ENCODE results near the gene C2orf76.

The C2orf76 gene

DNA sequence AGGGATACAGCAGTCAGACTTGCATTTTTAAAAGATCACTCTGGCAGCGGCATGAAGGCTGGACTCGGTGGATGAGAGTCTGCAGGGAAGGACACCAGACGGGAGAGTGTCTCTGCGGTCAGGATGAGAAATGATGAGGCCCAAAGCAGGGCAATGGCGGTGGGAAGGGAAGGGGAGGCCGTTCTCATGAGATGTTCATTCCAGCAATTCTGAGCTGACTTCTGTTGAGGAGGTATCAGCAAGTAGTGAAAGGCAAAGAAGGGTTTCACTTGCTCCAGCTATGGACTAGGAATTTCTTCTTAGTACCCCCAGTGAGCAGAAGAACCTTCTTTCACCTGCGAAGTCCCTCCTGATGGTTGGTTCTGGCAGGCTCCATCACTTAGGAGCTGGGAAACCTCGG is 80.0 kb downstream of the C2orf76 start:
- TF ChIP-seq ZNF8 (CRISPR knock-in tag; IDR thresholded peaks at IDR 0.05) (no peak), ZFP3 (CRISPR knock-in tag; IDR thresholded peaks at IDR 0.05) (no peak), PPARA (CRISPR knock-in tag; IDR thresholded peaks at IDR 0.05; ENCODE audit: borderline replicate concordance) (no peak), POU6F1 (CRISPR knock-in tag; IDR thresholded peaks at IDR 0.05; ENCODE audit: borderline replicate concordance, low read depth) (no peak), ZNF565 (CRISPR knock-in tag; conservative IDR thresholded peaks at IDR 0.05; ENCODE audit: low read depth) (no peak), SNAI2 (CRISPR knock-in tag; IDR thresholded peaks at IDR 0.05) (no peak), ZC3H10 (CRISPR knock-in tag; IDR thresholded peaks at IDR 0.05) (no peak), ARNTL (CRISPR knock-in tag; IDR thresholded peaks at IDR 0.05; ENCODE audit: borderline replicate concordance, low read depth) (no peak)
- TF ChIP-seq, protein P1, sequence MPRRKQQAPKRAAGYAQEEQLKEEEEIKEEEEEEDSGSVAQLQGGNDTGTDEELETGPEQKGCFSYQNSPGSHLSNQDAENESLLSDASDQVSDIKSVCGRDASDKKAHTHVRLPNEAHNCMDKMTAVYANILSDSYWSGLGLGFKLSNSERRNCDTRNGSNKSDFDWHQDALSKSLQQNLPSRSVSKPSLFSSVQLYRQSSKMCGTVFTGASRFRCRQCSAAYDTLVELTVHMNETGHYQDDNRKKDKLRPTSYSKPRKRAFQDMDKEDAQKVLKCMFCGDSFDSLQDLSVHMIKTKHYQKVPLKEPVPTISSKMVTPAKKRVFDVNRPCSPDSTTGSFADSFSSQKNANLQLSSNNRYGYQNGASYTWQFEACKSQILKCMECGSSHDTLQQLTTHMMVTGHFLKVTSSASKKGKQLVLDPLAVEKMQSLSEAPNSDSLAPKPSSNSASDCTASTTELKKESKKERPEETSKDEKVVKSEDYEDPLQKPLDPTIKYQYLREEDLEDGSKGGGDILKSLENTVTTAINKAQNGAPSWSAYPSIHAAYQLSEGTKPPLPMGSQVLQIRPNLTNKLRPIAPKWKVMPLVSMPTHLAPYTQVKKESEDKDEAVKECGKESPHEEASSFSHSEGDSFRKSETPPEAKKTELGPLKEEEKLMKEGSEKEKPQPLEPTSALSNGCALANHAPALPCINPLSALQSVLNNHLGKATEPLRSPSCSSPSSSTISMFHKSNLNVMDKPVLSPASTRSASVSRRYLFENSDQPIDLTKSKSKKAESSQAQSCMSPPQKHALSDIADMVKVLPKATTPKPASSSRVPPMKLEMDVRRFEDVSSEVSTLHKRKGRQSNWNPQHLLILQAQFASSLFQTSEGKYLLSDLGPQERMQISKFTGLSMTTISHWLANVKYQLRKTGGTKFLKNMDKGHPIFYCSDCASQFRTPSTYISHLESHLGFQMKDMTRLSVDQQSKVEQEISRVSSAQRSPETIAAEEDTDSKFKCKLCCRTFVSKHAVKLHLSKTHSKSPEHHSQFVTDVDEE (CRISPR knock-in tag; IDR thresholded peaks at IDR 0.05): no peak
- no peak for ATAC-seq

DNA sequence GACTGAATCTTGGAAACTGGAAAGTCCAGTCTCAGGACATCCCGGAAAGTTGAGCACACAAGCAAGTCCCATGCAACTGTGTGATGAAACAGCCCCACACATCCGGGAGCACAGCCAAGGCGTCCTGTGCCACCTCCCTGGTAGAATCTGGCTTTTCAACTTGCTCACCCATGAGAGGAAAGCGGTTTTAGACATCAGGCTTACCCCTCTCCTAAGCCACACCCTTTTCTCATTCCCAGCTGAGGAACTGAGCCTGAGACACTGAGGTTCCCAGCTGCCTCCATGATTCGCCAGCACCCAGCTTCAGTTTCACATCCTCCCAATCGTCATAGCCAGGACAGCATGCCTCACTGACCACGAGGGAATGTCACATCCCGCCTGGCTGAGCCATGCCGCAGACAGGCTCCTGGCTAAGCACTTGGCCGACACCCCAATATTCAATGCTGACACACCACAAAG is 82.7 kb downstream of the C2orf76 start:
- TF ChIP-seq ESRRG (CRISPR knock-in tag; IDR thresholded peaks at IDR 0.05) (no peak), ZC3H10 (CRISPR knock-in tag; IDR thresholded peaks at IDR 0.05) (no peak), ZNF8 (CRISPR knock-in tag; IDR thresholded peaks at IDR 0.05) (no peak), ARNTL (CRISPR knock-in tag; IDR thresholded peaks at IDR 0.05; ENCODE audit: borderline replicate concordance, low read depth) (no peak), GLIS3 (CRISPR knock-in tag; IDR thresholded peaks at IDR 0.05) (no peak)
- TF ChIP-seq, protein P2, sequence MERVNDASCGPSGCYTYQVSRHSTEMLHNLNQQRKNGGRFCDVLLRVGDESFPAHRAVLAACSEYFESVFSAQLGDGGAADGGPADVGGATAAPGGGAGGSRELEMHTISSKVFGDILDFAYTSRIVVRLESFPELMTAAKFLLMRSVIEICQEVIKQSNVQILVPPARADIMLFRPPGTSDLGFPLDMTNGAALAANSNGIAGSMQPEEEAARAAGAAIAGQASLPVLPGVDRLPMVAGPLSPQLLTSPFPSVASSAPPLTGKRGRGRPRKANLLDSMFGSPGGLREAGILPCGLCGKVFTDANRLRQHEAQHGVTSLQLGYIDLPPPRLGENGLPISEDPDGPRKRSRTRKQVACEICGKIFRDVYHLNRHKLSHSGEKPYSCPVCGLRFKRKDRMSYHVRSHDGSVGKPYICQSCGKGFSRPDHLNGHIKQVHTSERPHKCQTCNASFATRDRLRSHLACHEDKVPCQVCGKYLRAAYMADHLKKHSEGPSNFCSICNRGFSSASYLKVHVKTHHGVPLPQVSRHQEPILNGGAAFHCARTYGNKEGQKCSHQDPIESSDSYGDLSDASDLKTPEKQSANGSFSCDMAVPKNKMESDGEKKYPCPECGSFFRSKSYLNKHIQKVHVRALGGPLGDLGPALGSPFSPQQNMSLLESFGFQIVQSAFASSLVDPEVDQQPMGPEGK (CRISPR knock-in tag; IDR thresholded peaks at IDR 0.05; ENCODE audit: borderline replicate concordance): no peak
- TF ChIP-seq, protein P1 (CRISPR knock-in tag; IDR thresholded peaks at IDR 0.05): no peak
- peak; percentile 66 for ATAC-seq

DNA sequence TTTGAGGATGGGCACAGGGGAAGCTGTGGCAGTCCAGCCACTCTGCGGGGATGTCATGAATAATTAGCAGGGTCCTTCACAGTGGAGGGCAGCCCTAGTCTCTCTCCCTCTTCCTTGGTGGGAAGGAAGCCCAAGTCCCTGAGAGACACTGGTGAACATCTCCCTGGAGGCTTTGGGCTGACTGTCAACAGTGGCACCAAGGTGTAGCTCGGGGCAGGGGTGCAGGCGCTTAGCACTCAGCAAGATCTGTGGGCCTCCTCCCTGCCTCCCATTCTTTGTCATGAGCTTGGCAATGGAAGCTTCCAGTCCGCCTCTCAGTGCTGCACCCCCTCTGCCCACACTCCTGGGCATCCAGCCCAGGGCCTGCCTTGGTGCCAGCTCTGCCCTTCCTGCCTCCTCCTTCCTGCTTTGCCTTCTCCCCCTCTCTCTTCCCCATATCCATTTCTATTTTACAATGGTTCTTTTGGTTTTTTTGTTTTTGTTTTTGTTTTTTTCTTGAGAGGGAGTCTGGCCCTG is 83.6 kb downstream of the C2orf76 start:
- peak; percentile 59 for ATAC-seq
- TF ChIP-seq ZNF8 (CRISPR knock-in tag; IDR thresholded peaks at IDR 0.05) (no peak), ESRRG (CRISPR knock-in tag; IDR thresholded peaks at IDR 0.05) (no peak), SNAI2 (CRISPR knock-in tag; IDR thresholded peaks at IDR 0.05) (no peak), RARB (CRISPR knock-in tag; IDR thresholded peaks at IDR 0.05) (no peak), TOX (CRISPR knock-in tag; IDR thresholded peaks at IDR 0.05; ENCODE audit: borderline replicate concordance) (no peak), CREB5 (CRISPR knock-in tag; IDR thresholded peaks at IDR 0.05; ENCODE audit: low read depth) (no peak), ZNF565 (CRISPR knock-in tag; conservative IDR thresholded peaks at IDR 0.05; ENCODE audit: low read depth) (no peak), ZC3H10 (CRISPR knock-in tag; IDR thresholded peaks at IDR 0.05) (no peak), CSDC2 (CRISPR knock-in tag; IDR thresholded peaks at IDR 0.05) (no peak)
